Activated CD4-positive, alpha-beta T cell treated with anti-CD3 and anti-CD28 coated beads, Interleukin-2, Interleukin-4, amounts not matched to agents 100 ng/mL and 50 ng/mL, durations not matched to agents 16 hours and 8 hours (primary cell): ENCODE results near the gene DNAJB2.
A peak's percentile ranks its signal among the peaks of the same experiment; 100 is the strongest.
"Not testable (repeated sequence)": the region's sequence is repeated elsewhere in the genome, so short reads cannot be mapped to it uniquely, and the experiment has no call there.

Experiments used
- DNase-seq: peaks from one replicate; pipeline ENCODE4 v3.0.0-alpha.2; 2020; ENCODE audit warnings: low spot score

The DNAJB2 gene

GRCh38 chr2:219302412-219302968 lies 23.3 kb downstream of the DNAJB2 start:
- no peak for DNase-seq

DNA sequence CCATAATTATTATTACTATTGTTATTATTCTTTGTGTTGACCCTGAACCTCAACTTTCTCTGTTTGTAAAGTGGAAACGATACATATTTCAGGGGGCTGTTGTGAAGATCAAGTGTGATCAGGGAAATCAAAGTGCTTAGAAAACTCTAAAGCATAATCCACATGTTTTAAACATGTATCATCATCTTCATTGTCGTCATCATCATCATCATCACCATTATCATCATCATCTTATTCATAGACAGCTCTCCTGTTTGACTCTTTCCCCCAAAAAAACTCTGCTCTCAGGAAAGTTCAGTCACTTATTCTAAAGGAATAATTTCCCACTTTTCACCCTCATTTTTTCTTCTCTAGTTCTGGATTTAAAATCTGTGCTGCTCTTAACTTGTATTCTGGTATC lies 25.1 kb downstream of the DNAJB2 start:
- no peak for DNase-seq

- DNase-seq, result no peak
These were observed 26.9 kb downstream of the DNAJB2 start for GRCh38 chr2:219306047-219306446.

DNA sequence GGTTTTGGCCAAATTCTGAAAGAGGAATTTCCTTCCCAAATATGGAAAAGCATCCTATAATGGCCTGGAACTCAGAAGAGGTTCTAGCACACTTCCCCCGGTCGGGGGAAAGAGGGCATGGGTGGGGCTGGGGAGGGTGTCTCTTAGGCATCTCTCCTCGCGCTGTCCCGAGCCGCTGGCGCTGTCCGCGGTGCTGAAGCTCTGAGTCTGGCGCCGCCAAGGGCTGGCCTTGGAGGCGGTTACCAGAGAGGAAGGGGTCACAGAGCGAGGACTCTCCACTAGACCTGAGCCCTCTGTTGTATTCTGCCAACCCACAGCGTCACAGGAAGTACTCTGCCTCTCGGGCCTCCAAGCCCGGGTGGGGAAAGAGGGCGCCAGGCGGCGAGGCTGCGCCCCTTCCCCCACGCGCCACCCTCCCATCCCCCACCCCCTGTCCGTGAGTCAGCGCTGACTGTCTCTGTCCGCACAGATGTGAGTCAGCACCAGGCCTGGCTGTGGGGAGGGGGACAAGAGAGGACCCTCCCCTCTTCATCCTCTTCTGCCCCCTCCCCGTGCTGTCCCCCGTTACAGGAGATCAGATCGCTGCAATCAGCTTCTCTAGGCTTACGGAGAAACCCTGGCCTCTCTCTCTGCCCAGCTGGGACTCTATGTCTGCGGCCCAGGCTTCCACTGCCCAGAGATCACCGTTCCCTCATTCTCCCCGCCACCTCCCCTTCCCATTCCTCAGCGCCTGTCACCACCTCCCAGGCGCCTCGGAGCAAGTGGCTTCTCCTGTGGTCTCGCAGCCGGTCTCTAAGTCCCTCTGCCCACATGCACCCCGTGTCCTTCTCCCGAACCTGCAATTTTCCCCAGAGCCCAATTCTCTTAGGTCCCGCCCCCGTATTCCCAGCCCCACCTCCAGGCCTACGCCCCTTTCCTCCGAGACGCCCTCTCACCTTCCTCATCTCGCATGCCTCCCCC lies 29.3 kb downstream of the DNAJB2 start:
- DNase-seq, result peak; percentile 58

GRCh38 chr2:219309278-219309677 lies 30.1 kb downstream of the DNAJB2 start, which contains the start of gene PTPRN:
Gene PTPRN (minus strand): TSS chr2:219309401. CDS start chr2:219309332, 69 bp downstream.
- DNase-seq, result no peak

DNA sequence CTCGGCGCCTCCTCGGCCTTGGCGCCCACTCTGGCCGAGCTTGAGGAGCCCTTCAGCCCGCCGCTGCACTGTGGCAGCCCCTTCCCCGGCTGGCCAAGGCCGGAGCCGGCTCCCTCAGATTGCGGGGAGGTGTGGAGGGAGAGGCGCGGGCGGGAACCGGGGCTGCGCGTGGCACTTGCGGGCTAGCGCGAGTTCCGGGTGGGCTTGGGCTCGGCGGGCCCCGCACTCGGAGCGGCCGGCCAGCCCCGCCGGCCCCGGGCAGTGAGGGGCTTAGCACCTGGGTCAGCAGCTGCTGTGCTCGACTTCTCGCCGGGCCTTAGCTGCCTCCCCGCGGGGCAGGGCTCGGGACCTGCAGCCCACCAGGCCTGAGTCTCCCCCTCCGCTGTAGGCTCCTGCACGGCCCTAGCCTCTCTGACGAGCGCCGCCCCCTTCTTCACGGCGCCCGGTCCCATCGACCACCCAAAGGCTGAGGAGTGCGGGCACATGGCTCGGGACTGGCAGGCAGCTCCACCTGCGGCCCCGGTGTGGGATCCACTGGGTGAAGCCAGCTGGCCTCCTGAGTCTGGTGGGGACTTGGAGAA lies 33.6 kb downstream of the DNAJB2 start:
- DNase-seq, result not testable (repeated sequence)

DNA sequence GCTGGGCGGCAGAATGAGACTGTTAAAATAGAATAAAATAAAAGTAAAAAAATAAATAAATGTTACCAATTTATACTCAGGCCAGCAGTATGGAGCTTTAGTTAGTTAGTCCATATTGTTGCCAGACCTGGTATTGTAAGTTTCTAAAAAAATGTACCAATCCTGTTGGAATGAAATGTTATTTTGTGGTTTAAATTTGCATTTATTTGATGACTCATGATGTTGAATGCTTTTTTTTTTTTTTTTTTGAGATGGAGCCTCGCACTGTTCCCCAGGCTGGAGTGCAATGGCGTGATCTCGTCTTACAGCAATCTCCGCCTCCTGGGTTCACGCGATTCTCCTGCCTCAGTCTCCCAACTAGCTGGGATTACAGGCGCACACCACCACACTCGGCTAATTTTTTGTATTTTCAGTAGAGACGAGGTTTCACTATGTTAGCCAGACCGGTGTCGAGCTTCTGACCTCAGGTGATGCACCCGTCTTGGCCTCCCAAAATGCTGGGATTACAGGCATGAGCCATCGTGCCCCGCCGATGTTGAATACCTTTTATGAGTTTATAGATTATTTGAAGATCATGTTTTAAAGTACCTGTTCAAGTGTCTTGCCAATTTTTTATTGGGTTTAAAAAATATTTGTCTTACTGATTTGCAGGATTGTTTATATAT lies 35.8 kb downstream of the DNAJB2 start:
- no peak for DNase-seq

DNA sequence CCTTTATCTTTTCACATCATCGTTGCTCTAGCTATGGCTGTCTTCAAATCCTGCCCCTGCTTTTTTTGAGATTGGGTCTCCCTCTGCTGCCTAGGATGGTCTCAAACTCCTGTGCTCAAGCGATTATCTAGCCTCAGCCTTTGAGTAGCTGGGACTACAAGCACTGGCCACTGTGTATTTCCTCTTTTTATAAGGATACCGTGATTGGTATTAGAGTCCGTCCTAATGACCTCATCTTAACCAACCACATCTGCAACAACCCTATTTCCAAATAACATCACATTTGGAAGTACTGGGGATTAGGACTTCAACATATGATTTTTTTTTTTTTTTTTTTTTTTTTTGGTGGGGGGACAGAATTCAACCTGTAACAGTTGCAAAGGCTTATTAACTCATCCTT lies 44.3 kb downstream of the DNAJB2 start:
- DNase-seq, result no peak

DNA sequence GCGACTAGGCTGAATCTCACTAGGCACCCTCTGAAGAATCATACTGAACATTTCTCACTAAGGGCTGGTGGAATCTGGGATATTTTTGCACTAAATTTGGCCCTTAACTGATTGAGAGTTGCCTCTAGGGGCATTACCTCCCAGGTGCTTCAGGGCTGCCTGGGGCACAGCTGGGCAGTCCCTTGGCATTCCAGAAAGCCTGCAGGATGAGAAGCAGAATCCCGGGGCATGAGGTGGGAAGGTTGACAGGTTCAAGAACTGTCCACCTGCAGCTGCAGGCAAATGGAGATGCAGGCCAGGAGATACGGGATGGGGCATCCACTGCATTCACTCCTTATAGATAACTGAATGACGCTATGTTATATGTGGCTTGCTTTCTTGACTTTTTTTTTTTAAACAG lies 46.0 kb downstream of the DNAJB2 start:
- no peak for DNase-seq

DNA sequence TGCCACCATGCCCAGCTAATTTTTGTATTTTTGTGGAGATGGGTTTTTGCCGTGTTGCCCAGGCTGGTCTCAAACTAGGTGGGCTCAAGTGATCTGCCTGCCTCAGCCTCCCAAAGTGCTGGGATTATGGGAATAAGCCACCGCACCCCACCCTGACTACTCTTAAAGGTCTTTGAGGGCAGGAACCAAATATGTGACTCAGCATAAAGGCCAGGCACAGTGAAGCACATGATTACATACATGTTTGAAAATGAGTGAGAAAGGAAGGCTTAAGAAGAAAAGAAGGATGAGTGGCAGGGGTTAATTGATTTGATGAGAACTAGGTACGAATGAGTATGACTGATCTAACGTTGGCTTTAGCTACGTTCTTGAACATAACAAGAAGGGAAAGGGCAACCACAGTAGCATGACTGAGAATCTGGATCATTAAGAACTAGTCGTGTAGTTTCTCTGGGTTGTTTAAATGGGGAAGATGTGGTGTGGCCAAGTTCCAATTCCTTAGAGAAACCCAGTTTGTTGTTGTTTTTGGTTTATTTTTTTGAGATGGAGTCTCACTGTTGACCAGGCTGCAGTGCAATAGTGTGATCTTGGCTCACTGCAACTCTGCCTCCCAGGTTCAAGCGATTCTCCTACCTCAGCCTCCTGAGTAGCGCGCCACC lies 46.6 kb downstream of the DNAJB2 start:
- DNase-seq, result no peak

DNA sequence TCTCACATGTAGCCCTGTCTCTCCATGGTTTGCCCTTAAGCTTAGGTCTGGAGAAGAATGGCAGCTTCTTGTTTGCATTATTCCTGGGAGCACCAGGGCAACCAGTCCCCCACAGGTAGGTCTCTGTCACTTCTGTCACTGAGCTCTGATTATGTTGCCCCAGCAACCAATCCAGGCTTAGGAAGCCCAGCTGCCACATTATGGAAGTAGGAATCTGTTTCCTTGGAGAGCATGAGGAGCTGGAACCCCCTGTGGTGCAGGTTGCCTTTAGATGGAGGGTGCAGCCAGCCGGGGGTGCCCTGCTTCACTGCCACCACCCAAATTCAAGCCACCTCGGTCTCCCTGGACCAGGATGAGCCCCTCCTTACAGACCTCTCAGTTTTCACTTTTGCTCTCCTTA lies 48.6 kb downstream of the DNAJB2 start:
- DNase-seq, result no peak

DNA sequence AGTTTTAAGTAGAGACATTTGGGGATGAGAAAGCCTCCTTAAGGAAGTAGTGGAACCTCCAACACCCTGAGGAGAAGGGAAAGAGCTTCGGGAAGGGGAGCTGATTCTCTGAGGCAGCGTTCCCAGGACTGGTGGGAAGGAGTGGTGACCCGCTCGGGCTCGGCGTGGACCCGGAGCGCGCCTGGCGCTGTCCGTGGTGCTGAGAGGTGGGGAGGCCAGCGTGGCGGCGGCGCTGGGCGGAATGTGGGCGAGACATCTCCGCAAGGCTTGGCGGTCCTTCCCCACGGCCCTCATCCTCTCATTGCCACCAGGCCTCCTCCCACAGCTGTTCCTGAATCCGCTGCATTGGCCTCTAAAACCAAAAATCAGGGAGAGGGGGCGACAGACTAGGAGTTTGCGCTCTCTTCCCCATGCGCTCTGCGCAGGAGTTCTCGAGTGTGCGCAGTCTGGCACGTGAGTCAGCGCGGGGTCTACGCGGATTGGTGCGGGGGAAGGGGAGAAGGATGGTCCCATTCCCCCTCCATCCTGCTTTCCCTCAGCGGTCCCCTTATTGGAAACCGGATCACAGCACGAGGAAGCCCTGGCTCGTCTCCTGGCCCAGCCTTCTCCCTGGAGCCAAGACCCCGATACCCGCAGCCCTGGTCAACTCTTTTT lies 52.5 kb downstream of the DNAJB2 start:
- no peak for DNase-seq

DNA sequence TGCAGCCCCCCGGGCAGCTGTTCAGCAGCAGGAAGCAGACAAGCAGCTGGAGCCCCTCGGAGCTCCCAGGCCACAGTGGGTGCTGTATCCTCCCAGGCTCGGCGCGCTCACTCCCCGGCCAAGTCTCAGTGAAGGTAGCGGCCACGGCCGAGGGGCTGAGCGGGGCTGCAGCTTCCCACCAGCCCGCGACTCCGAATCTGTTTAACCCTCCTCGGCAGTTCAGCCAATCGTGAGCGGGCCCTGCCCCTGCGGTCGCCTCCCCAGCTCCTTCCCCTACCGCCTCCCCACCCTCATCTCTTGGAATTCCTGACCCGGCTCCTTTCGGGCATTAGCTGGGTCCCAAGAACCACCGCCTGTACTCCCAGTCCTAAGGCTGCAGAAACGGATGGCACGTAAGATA lies 53.4 kb downstream of the DNAJB2 start, which contains the start of gene RESP18:
Gene RESP18, minus strand, starts transcription at position 203 of the 400 bp plus-strand sequence.
- DNase-seq, result no peak

DNA sequence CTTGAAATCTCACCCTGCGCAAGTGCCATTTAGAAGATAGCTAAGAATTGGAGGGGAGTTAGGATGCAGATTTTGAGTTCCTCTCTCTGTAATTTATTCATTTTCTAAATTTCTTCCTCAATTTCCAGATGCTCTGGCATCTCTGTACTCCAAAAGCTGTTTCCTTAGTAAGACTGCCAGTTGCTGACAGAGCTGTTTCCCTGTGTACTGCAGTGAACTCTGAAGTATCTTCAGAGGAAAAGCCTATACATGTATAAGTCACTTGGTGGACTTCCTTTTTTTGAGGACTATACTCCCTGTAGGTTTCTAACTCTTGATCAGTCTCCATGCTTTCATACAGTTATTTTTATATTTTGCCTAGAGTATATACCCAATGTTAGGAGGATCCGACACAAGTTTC lies 54.9 kb downstream of the DNAJB2 start:
- no peak for DNase-seq

DNA sequence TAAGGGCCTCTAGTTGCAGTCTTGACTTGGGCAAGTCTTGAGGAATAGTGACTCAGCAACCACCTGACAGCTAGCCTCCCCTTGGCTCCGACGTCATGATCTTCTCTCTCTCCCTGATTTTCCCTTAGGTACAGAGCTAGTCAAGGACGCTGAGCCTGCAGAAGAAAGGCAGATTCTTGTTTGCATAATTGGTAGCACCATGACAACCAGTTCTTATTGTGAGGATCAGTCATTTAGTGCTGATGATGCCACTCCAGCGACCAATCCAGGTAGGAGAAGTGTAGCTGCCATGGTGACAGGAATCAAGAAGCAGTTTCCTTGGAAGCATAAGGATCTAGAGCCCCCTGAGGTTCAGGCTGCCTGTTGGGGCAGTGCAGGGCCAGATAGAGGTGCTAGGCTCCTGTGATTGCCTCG lies 56.2 kb downstream of the DNAJB2 start:
- DNase-seq, result no peak
